Neural cell (in vitro differentiated cells): Measurements from ENCODE around the gene LKAAEAR1. TPM values are rescaled to one million over a fixed set of nuclear protein-coding genes. Genes with fewer than 3 reads are reported as not detected.

ENCODE experiments used
- H2AFZ ChIP-seq: fragments of 200-600, 300-800 bp; sonication (generic), shearing (Covaris generic); 2 replicates; pipeline ENCODE4 v1.6.0; 2014; ENCODE audit warnings: low read depth, mild to moderate bottlenecking, antibody characterized with exemption, low read length, moderate library complexity
- H3F3A ChIP-seq: fragments of 200-600 bp; shearing (Covaris generic); 2 replicates; pipeline ENCODE4 v1.6.1; 2016; ENCODE audit warnings: mild to moderate bottlenecking, moderate library complexity, mixed read lengths, antibody characterized with exemption, low read length; ENCODE audit not compliant: insufficient read depth, poor library complexity, severe bottlenecking
- H3K27ac ChIP-seq: fragments of 200-600, 300-800 bp; sonication (generic), shearing (Covaris generic); 2 replicates; pipeline ENCODE4 v1.5.1; 2014; ENCODE audit warnings: mild to moderate bottlenecking, low read length, moderate library complexity
- H3K27me3 ChIP-seq: fragments of 300-800, 200-600 bp; sonication (generic), shearing (Covaris generic); 2 replicates; pipeline ENCODE4 v1.6.0; 2014; ENCODE audit warnings: mild to moderate bottlenecking, low read depth, low read length, moderate library complexity; ENCODE audit not compliant: insufficient read depth
- H3K36me3 ChIP-seq: fragments of 300-800, 200-600 bp; sonication (generic), shearing (Covaris generic); 2 replicates; pipeline ENCODE4 v1.5.1; 2014; ENCODE audit warnings: mild to moderate bottlenecking, antibody characterized with exemption, low read length, moderate library complexity; ENCODE audit not compliant: insufficient read depth
- H3K4me2 ChIP-seq: fragments of 300-800, 200-600 bp; sonication (generic), shearing (Covaris generic); 2 replicates; pipeline ENCODE4 v1.6.0; 2014; ENCODE audit warnings: mild to moderate bottlenecking, low read length
- H3K4me3 ChIP-seq: fragments of 300-800, 200-600 bp; sonication (generic), shearing (Covaris generic); 2 replicates; pipeline ENCODE4 v1.5.1; 2014; ENCODE audit warnings: mild to moderate bottlenecking, low read length, moderate library complexity
- H3K79me2 ChIP-seq: fragments of 200-600 bp; shearing (Covaris generic); replicated peaks from 2 replicates; pipeline ENCODE4 v1.6.0; 2014; ENCODE audit warnings: mild to moderate bottlenecking, low read length, moderate library complexity; ENCODE audit not compliant: insufficient read depth
- H3K9ac ChIP-seq: fragments of 300-800, 200-600 bp; sonication (generic), shearing (Covaris generic); 2 replicates; pipeline ENCODE4 v1.6.1; 2016; ENCODE audit warnings: mild to moderate bottlenecking, low read length, mixed read lengths
- H3K9me2 ChIP-seq: fragments of 200-600 bp; shearing (Covaris generic); 2 replicates; pipeline ENCODE4 v1.6.1; 2016; ENCODE audit warnings: mild to moderate bottlenecking, low read length, mixed read lengths; ENCODE audit not compliant: insufficient read depth
- H3K9me3 ChIP-seq: fragments of 200-600, 300-800 bp; sonication (generic), shearing (Covaris generic); 2 replicates; pipeline ENCODE4 v1.6.1; 2016; ENCODE audit warnings: mild to moderate bottlenecking, mixed run types, low read length, moderate library complexity, mixed read lengths
- H4K20me1 ChIP-seq: fragments of 200-600 bp; shearing (Covaris generic); 2 replicates; pipeline ENCODE4 v1.6.1; 2016; ENCODE audit warnings: mild to moderate bottlenecking, mixed run types; ENCODE audit not compliant: insufficient read depth
- EP300 ChIP-seq: fragments of 450-650 bp; conservative IDR thresholded peaks from 2 replicates; pipeline ENCODE4 v1.6.1; 2014; ENCODE audit warnings: antibody characterized with exemption, mild to moderate bottlenecking, moderate library complexity; ENCODE audit not compliant: poor library complexity, severe bottlenecking
- EZH2 ChIP-seq: fragments of 200-600, 300-800 bp; shearing (Covaris generic), sonication (generic); IDR thresholded peaks from 2 replicates; pipeline ENCODE4 v1.6.1; 2014; ENCODE audit warnings: antibody characterized with exemption, low read length, borderline replicate concordance, mild to moderate bottlenecking; ENCODE audit not compliant: insufficient read depth, poor library complexity, severe bottlenecking
- MXI1 ChIP-seq: fragments of 450-650 bp; conservative IDR thresholded peaks from 2 replicates; pipeline ENCODE4 v1.6.1; 2014; ENCODE audit warnings: antibody characterized with exemption, mild to moderate bottlenecking; ENCODE audit not compliant: poor library complexity, severe bottlenecking
- POLR2AphosphoS5 ChIP-seq: IDR thresholded peaks from 2 replicates; pipeline ENCODE4 v1.6.1; 2012
- RAD21 ChIP-seq: fragments of 450-650 bp; conservative IDR thresholded peaks from 2 replicates; pipeline ENCODE4 v1.6.1; 2014; ENCODE audit warnings: antibody characterized with exemption, mild to moderate bottlenecking, moderate library complexity
- REST ChIP-seq: IDR thresholded peaks from 2 replicates; pipeline ENCODE4 v1.6.1; 2012; ENCODE audit warnings: borderline replicate concordance
- SMC3 ChIP-seq: fragments of 450-650 bp; conservative IDR thresholded peaks from 2 replicates; pipeline ENCODE4 v1.6.1; 2014; ENCODE audit warnings: antibody characterized with exemption, mild to moderate bottlenecking, moderate library complexity; ENCODE audit not compliant: poor library complexity
- TAF1 ChIP-seq: IDR thresholded peaks from 2 replicates; pipeline ENCODE4 v1.6.1; 2012; ENCODE audit warnings: low read depth
- polyA plus RNA-seq: library from polyadenylated mRNA; depleted of rRNA; stranded (reverse); fragments of >200 nt; gene quantifications from 2 replicates; pipeline ENCODE4 v1.2.3, GENCODE V29; 2014
- TF ChIP-seq, protein P1 (sequence below): fragments of 450-650 bp; IDR thresholded peaks from 2 replicates; pipeline ENCODE4 v1.5.1; 2014; ENCODE audit warnings: antibody characterized with exemption, mild to moderate bottlenecking, moderate library complexity; ENCODE audit not compliant: poor library complexity, severe bottlenecking

The LKAAEAR1 gene
- polyA plus RNA-seq, 1 donor from 2014 or later: 9.3 TPM

DNA sequence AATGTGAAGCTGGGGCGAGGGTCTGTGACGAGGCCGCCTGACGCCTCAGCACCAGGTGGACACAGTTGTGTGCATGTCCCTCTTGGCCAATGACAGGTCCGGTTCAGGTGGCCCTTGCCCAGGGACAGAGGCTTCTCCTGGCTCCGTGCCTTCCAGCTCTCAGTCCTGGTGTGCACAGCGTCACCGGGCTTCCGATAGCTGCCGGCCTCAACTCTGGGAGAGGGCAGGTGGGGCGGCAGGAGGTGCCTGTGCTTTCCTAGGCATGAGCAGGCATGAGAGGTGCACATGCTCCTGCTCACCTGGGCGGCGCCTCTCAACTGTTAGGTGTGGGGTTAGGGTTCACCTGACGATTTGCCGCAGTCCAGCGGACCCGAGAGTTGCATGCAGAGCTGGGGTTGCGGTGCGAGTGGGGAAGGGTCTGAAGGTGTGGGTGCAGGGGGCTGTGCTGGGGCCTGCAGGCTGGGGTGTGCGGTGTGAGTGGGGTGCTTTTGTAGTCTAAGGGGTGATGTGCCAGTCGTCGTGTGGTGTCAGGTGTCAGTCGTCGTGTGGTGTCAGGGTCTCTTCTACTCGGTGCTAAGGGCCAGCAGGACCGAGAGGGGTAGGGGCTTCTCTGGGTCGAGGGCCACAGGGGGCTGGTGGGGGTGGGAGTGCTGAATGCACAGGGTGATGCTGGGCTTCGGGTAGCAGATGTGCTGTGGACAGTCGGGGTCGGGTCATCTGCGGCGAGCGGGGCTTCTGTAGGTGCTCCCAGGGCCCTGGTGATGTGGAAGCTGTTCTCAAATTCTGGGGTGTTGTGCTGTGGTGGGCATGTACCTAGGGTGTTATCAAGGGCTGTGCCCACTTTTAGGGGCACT lies 31.0 kb downstream of the LKAAEAR1 start:
- H3F3A ChIP-seq: no peaks in the 10 kb centered on the region
- H3K27ac ChIP-seq: no peak overlapping the region
- no peaks in the 10 kb centered on the region for H3K79me2 ChIP-seq
- no peaks in the 10 kb centered on the region for H3K9me3 ChIP-seq
- no peak overlapping the region for H2AFZ ChIP-seq
- H3K36me3 ChIP-seq: no peaks in the 10 kb centered on the region
- H4K20me1 ChIP-seq: no peaks in the 10 kb centered on the region
- no peaks in the 10 kb centered on the region for H3K9me2 ChIP-seq
- H3K4me3 ChIP-seq: no peak overlapping the region
- H3K9ac ChIP-seq: no peak overlapping the region
- H3K4me2 ChIP-seq: no peak overlapping the region
- no peak for TF ChIP-seq MXI1
- TF ChIP-seq REST: no peak
- no peak for TF ChIP-seq POLR2AphosphoS5
- no peak for TF ChIP-seq TAF1
- no peak for TF ChIP-seq SMC3
- no peak for TF ChIP-seq RAD21
- H3K27me3 ChIP-seq: peaks cover 35% of the 10 kb centered on the region

DNA sequence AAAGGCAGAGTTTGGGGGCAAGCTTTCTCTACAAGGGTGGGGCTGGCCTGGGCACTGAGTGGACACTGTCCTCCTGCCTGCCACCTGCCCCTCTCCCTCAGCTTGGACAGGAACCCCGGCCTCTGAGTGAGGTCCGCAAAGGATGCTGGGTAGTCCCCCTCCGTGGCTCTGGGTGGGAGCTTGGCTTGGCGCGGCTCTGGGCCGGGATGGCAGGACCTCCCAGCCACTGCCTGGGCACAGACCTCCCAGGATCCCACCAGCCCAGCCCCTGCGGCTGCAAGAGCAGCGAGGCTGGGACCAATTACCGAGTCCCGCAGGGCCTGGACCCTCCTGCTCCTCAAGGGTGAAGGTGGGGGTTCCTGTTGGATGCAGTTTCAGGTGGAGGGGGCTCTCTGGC lies 31.9 kb downstream of the LKAAEAR1 start:
- Histone ChIP-seq H3K79me2 (no peaks in the 10 kb centered on the region), H3K4me3 (no peak overlapping the region), H3K27ac (no peak overlapping the region), H4K20me1 (no peaks in the 10 kb centered on the region), H3K27me3 (peaks cover 44% of the 10 kb centered on the region), H3F3A (no peaks in the 10 kb centered on the region), H3K4me2 (no peak overlapping the region), H3K9me2 (no peaks in the 10 kb centered on the region), H3K9ac (no peak overlapping the region), H3K36me3 (no peaks in the 10 kb centered on the region), H3K9me3 (no peaks in the 10 kb centered on the region), H2AFZ (no peak overlapping the region)
- TF ChIP-seq SMC3 (no peak), EZH2 (no peak), EP300 (no peak), MXI1 (no peak), RAD21 (no peak), POLR2AphosphoS5 (no peak), REST (no peak), TAF1 (no peak)
- TF ChIP-seq, protein P1, sequence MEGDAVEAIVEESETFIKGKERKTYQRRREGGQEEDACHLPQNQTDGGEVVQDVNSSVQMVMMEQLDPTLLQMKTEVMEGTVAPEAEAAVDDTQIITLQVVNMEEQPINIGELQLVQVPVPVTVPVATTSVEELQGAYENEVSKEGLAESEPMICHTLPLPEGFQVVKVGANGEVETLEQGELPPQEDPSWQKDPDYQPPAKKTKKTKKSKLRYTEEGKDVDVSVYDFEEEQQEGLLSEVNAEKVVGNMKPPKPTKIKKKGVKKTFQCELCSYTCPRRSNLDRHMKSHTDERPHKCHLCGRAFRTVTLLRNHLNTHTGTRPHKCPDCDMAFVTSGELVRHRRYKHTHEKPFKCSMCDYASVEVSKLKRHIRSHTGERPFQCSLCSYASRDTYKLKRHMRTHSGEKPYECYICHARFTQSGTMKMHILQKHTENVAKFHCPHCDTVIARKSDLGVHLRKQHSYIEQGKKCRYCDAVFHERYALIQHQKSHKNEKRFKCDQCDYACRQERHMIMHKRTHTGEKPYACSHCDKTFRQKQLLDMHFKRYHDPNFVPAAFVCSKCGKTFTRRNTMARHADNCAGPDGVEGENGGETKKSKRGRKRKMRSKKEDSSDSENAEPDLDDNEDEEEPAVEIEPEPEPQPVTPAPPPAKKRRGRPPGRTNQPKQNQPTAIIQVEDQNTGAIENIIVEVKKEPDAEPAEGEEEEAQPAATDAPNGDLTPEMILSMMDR: no peak
